ENCODE results near the gene GARRE1. TPM values are rescaled to one million over a fixed set of nuclear protein-coding genes. Genes with fewer than 3 reads are reported as not detected.

The GARRE1 gene
- total RNA-seq, 1 donor from 2014 or later: 22.5 TPM

DNA sequence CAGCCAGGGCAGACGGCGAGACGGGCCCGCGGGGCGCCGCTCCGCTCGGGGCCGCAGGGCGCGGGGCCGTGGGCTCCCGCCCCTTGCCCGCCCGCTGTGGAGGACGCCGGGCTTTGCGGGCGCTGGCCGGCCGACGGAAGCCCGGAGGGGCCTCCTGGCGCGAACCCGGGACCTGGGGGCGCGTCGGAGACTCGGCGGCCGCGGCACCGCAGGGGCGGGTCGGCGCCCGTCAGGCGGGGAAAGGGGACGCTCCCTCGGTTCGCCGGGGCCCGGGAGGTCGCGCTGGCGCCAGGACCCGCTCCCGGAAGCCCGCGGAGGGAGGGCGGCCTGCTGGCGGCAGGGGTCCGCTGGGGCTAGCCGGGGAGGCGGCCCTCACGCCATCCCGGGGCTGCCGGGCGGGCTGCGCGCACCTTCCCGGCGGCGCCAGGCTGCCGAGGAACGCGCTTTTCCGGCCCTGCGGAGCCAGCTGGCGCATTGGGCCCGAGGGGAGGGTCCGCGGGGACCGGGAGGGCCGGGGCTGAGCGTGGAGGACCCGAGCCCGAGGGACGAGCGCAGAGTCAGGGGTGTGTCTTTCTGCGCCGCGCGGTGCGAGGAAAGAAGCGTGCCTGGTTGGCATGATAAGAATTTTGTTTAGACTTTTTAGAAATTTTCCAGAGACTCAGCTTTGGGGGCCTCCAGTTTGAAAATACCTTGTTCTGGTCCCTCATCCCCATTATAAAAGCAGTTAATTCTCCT is 511 bp downstream of the GARRE1 start:
- peak overlapping the region; percentile 87 for H3K4me3 Mint-ChIP-seq

DNA sequence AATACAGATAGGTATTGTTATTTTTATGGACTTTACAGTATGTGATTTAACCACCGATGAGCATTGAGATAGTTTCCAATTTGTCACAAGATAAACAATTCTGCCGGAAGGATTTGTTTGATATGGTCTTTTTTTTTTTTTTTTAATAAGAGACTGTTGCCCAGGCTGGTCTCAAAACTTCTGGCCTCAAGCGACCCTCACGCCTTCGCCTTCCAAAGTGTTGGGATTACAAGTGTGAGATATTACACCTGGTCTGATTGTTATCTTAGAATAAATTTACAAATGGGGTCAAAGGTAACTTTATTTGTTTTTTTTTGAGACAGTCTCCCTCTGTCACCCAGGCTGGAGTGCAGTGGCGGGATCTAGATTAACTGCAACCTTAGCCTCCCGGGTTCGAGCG is 1.2 kb downstream of the GARRE1 start:
- peak overlapping the region; percentile 87 for H3K27ac Mint-ChIP-seq
- H3K36me3 Mint-ChIP-seq: peaks cover 6% of the 10 kb centered on the region
- H3K4me3 Mint-ChIP-seq: peak overlapping the region; percentile 87
- H3K9me3 Mint-ChIP-seq: peaks cover 4% of the 10 kb centered on the region
- TF ChIP-seq, protein P1, sequence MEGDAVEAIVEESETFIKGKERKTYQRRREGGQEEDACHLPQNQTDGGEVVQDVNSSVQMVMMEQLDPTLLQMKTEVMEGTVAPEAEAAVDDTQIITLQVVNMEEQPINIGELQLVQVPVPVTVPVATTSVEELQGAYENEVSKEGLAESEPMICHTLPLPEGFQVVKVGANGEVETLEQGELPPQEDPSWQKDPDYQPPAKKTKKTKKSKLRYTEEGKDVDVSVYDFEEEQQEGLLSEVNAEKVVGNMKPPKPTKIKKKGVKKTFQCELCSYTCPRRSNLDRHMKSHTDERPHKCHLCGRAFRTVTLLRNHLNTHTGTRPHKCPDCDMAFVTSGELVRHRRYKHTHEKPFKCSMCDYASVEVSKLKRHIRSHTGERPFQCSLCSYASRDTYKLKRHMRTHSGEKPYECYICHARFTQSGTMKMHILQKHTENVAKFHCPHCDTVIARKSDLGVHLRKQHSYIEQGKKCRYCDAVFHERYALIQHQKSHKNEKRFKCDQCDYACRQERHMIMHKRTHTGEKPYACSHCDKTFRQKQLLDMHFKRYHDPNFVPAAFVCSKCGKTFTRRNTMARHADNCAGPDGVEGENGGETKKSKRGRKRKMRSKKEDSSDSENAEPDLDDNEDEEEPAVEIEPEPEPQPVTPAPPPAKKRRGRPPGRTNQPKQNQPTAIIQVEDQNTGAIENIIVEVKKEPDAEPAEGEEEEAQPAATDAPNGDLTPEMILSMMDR (conservative IDR thresholded peaks at IDR 0.05): no peak
- H3K27me3 Mint-ChIP-seq: peaks cover 3% of the 10 kb centered on the region
- H3K4me1 Mint-ChIP-seq (ENCODE audit: unreplicated experiment): peaks cover 20% of the 10 kb centered on the region
- no peak for DNase-seq (ENCODE audit: extremely low spot score, unreplicated experiment)

More for the DNA sequence above, 511 bp downstream of the GARRE1 start:
- DNase-seq (ENCODE audit: extremely low spot score, unreplicated experiment): peak; percentile 73
- Mint-ChIP-seq H3K27me3 (peaks cover 3% of the 10 kb centered on the region), H3K9me3 (peaks cover 4% of the 10 kb centered on the region), H3K27ac (peak overlapping the region; percentile 87), H3K36me3 (peaks cover 6% of the 10 kb centered on the region), H3K4me1 (ENCODE audit: unreplicated experiment) (peaks cover 17% of the 10 kb centered on the region)
- TF ChIP-seq, protein P1 (conservative IDR thresholded peaks at IDR 0.05): no peak

DNA sequence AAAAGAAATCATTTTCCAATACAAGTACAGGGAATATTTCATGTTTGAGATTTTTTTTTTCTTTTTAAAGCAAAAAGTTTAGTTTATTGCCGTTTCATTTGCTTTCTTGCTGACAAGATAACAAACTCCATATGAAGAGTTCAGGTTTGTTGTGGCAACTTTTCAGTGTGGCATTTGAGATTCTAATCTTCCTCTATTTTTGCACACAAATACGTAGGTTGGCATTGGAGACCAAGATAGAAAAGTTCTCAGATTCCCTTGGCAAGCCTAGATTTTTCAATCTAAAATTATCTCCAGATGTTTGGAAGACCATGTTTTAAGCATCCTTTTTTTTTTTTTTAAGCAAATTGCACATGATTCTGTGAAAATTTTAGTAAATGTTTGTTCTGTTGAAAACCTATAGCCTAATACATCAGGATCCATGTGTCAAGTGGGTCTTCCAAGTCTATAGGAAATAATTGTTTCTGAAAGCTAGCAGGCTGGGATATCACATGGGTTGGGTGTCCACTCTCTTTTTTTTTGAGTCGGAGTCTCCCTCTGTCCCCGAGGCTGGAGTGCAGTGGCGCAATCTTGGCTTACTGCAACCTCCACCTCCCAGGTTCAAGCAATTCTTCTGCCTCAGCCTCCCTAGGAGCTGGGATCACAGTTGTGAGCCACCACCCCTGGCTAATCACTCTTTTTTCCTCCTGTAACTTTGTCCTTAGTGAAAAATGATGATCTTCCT is 2.6 kb downstream of the GARRE1 start:
- H3K9me3 Mint-ChIP-seq: peaks cover 4% of the 10 kb centered on the region
- peak overlapping the region; percentile 73 for H3K4me3 Mint-ChIP-seq
- peak overlapping the region; percentile 79 for H3K27ac Mint-ChIP-seq
- TF ChIP-seq, protein P1 (conservative IDR thresholded peaks at IDR 0.05): no peak
- DNase-seq (ENCODE audit: extremely low spot score, unreplicated experiment): no peak
- peaks cover 6% of the 10 kb centered on the region for H3K36me3 Mint-ChIP-seq
- peaks cover 3% of the 10 kb centered on the region for H3K27me3 Mint-ChIP-seq
- peaks cover 32% of the 10 kb centered on the region for H3K4me1 Mint-ChIP-seq (ENCODE audit: unreplicated experiment)

DNA sequence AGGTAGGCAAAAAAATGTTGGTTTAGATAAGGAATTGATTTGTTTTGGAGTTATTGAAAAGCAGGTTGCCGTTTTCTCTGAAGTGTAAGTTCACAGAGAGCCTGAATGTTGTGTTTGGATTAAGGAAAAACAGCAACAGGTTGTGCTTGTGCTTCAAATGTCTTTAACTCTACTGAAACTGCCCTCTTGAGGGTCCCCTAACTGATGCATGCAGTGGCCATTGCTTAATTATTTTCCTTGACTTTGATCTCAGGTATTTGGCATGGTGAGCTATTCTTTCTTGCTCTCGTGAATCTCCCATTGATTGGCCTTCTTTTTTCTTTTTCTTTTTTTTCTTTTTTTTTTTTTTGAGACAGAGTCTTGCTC is 3.2 kb downstream of the GARRE1 start:
- H3K4me1 Mint-ChIP-seq (ENCODE audit: unreplicated experiment): peaks cover 32% of the 10 kb centered on the region
- TF ChIP-seq, protein P1 (conservative IDR thresholded peaks at IDR 0.05): no peak
- H3K9me3 Mint-ChIP-seq: peaks cover 4% of the 10 kb centered on the region
- H3K4me3 Mint-ChIP-seq: peak overlapping the region; percentile 73
- DNase-seq (ENCODE audit: extremely low spot score, unreplicated experiment): no peak
- peaks cover 3% of the 10 kb centered on the region for H3K27me3 Mint-ChIP-seq
- H3K36me3 Mint-ChIP-seq: peaks cover 6% of the 10 kb centered on the region
- peak overlapping the region; percentile 79 for H3K27ac Mint-ChIP-seq

DNA sequence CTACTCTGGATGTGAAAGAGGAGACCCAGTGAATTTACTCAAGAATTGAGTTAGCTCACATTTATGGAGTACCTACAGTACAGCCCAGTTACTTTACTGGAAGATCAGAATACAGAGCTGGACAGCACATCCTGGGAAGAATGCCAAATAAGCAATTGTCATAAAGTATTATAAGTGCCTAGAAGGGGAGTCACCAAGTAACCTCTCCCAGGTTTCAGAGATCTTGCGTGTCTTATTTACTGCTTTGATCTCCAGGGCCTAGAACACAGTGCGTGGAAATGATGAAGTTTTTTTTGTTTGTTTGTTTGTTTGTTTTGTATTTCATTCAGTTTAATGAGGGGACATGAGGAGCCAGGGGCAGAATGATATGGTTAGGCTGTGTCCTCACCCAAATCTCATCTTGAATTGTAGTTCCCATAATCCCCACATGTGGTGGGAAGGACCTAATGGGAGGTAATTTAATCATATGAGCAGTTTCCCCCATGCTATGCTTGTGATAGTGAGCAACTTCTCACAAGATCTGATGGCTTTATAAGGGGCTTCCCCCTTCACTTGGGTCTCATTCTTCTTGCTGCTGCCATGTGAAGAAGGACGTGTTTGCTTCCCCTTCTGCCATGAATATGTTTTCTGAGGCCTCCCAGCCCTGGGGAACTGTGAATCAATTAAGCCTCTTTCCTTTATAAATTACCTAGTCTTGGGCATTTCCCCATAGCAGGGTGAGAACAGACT is 5.2 kb downstream of the GARRE1 start:
- H3K4me1 Mint-ChIP-seq (ENCODE audit: unreplicated experiment): peaks cover 32% of the 10 kb centered on the region

More for the DNA sequence above, 5.2 kb downstream of the GARRE1 start:
- no peak for DNase-seq (ENCODE audit: extremely low spot score, unreplicated experiment)
- no peaks in the 10 kb centered on the region for H3K9me3 Mint-ChIP-seq
- TF ChIP-seq, protein P1 (conservative IDR thresholded peaks at IDR 0.05): no peak
- H3K4me3 Mint-ChIP-seq: no peak overlapping the region
- H3K27ac Mint-ChIP-seq: peak overlapping the region; percentile 27
- H3K27me3 Mint-ChIP-seq: no peaks in the 10 kb centered on the region
- H3K36me3 Mint-ChIP-seq: peaks cover 6% of the 10 kb centered on the region

All from type B pancreatic cell (in vitro differentiated cells).